Breast epithelium (tissue), 4 donors: ENCODE results near the gene HMCN1. TPM values are rescaled to one million over a fixed set of nuclear protein-coding genes. Genes with fewer than 3 reads are reported as not detected.
"Not testable (repeated sequence)": the region's sequence is repeated elsewhere in the genome, so short reads cannot be mapped to it uniquely, and the experiment has no call there.

Experiments used
- DNase-seq, 2 donors: peaks; one replicate each; pipeline ENCODE4 v3.0.0-alpha.2; 2019; ENCODE audit warnings: low spot score in 2 of 2
- H3K27ac ChIP-seq, 2 donors: fragments of 200-600 bp; sonication (generic) in 1 of 2; one replicate each; pipeline ENCODE4 v1.5.1; 2016 to 2019; ENCODE audit warnings: mild to moderate bottlenecking in 1 of 2
- H3K27me3 ChIP-seq, 2 donors: fragments of 200-600 bp; sonication (generic) in 1 of 2; one replicate each; pipeline versions ENCODE4 v1.5.1 to v1.6.0; 2017 to 2019; ENCODE audit warnings: control low read depth in 1 of 2, mild to moderate bottlenecking in 1 of 2
- H3K36me3 ChIP-seq: fragments of 200-600 bp; one replicate; pipeline ENCODE4 v1.5.1; 2019
- H3K4me1 ChIP-seq, 2 donors: fragments of 200-600 bp; sonication (generic); one replicate each; pipeline ENCODE4 v1.5.1; 2016 to 2019; ENCODE audit warnings: control low read depth in 1 of 2
- H3K4me3 ChIP-seq, 3 donors: fragments of 200-600 bp; sonication (generic); 1 replicate in 2 of 3; 2 replicates in 1 of 3; pipeline ENCODE4 v1.5.1; 2016 to 2019; ENCODE audit warnings: mild to moderate bottlenecking in 3 of 3, moderate library complexity in 2 of 3
- H3K9me3 ChIP-seq, 2 donors: fragments of 200-600 bp; sonication (generic) in 1 of 2; one replicate each; pipeline ENCODE4 v1.5.1; 2016 to 2019; ENCODE audit warnings: control low read depth in 1 of 2
- CTCF ChIP-seq, 3 donors: fragments of 450-650 bp; IDR thresholded peaks; one replicate each; pipeline ENCODE4 v1.5.1; 2016 to 2017; ENCODE audit warnings: antibody characterized with exemption in 3 of 3, mild to moderate bottlenecking in 3 of 3, moderate library complexity in 3 of 3
- POLR2A ChIP-seq: fragments of 450-650 bp; IDR thresholded peaks from one replicate; pipeline ENCODE4 v1.6.1; 2016; ENCODE audit warnings: antibody characterized with exemption, mild to moderate bottlenecking, moderate library complexity
- POLR2AphosphoS5 ChIP-seq, 3 donors: sonication (generic); formaldehyde crosslinking; IDR thresholded peaks; one replicate each; pipeline ENCODE4 v1.6.1; 2017; ENCODE audit warnings: antibody characterized with exemption in 3 of 3
- intact Hi-C: fragments of 100-400 bp; cut with DNase I; formaldehyde crosslinking; loops from one replicate; pipeline ENCODE4 v1.15.1; 2023; ENCODE audit warnings: low total_unique reads
- total RNA-seq, 3 donors: library from RNA; depleted of rRNA; stranded (reverse); fragments of >200 nt; gene quantifications; one replicate each; pipeline ENCODE4 v1.1.0, GENCODE V29; 2016

Gene HMCN1
- total RNA-seq, 3 donors from 2014 or later, result 7.8 to 18.4 (median 11.9) TPM

GRCh38 chr1:186179231-186179630 is 445.0 kb downstream of the HMCN1 start:
- H3K36me3 ChIP-seq, result no peaks in the 10 kb centered on the region
- H3K4me1 ChIP-seq, result no peaks in the 10 kb centered on the region
- no peaks in the 10 kb centered on the region for H3K27me3 ChIP-seq
- peak overlapping the region in 1 of 3 donors; percentile 22 for H3K4me3 ChIP-seq
- TF ChIP-seq POLR2AphosphoS5 (IDR thresholded peaks at IDR 0.05) (no peak), POLR2A (no peak), CTCF (IDR thresholded peaks at IDR 0.05) (no peak)
- no peak overlapping the region for H3K27ac ChIP-seq
- no peak for DNase-seq
- intact Hi-C loops, result no loop called here
- no peaks in the 10 kb centered on the region for H3K9me3 ChIP-seq

DNA sequence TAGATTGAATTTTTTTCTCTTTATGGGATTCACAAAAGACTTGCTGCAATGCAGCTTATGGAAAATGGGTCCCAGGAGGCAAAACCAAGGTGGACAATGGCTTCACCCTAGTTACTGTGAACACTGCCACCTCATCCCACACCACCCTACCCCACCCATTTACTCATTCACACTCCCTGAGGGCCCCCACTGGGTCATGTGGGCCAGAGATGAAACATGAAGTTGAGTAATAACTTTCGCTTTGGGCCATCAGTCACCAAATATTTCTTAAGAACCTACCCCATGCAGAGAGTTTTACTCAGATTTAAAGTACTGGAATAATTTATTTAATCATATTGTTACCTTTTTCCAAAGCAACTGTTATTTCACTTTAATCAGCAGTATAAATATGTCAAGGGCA is 449.0 kb downstream of the HMCN1 start:
- Histone ChIP-seq H3K4me3 (no peak overlapping the region), H3K36me3 (no peaks in the 10 kb centered on the region), H3K9me3 (no peaks in the 10 kb centered on the region), H3K27me3 (no peaks in the 10 kb centered on the region), H3K4me1 (no peaks in the 10 kb centered on the region), H3K27ac (no peak overlapping the region)
- intact Hi-C loops, result no loop called here
- no peak for DNase-seq
- TF ChIP-seq POLR2AphosphoS5 (IDR thresholded peaks at IDR 0.05), result peak in 1 of 3 donors; percentile 62
- TF ChIP-seq POLR2A, result no peak
- TF ChIP-seq CTCF (IDR thresholded peaks at IDR 0.05), result no peak

GRCh38 chr1:186183970-186184628 is 449.9 kb downstream of the HMCN1 start:
- Histone ChIP-seq H3K4me1 (no peaks in the 10 kb centered on the region), H3K27ac (peak overlapping the region in 1 of 2 donors; percentile 7), H3K4me3 (no peak overlapping the region), H3K27me3 (no peaks in the 10 kb centered on the region), H3K36me3 (no peaks in the 10 kb centered on the region), H3K9me3 (no peaks in the 10 kb centered on the region)
- DNase-seq, result no peak
- intact Hi-C loops, result no loop called here
- no peak for TF ChIP-seq CTCF (IDR thresholded peaks at IDR 0.05)
- no peak for TF ChIP-seq POLR2AphosphoS5 (IDR thresholded peaks at IDR 0.05)
- no peak for TF ChIP-seq POLR2A

GRCh38 chr1:186186251-186186650 is 452.1 kb downstream of the HMCN1 start:
- H3K36me3 ChIP-seq, H3K4me3 ChIP-seq, H3K27me3 ChIP-seq, H3K9me3 ChIP-seq, H3K4me1 ChIP-seq, H3K27ac ChIP-seq, intact Hi-C loops, DNase-seq: not testable (repeated sequence)

GRCh38 chr1:186187601-186188000 is 453.4 kb downstream of the HMCN1 start:
- H3K36me3 ChIP-seq, result no peaks in the 10 kb centered on the region
- no peaks in the 10 kb centered on the region for H3K4me1 ChIP-seq
- no peak for TF ChIP-seq POLR2A
- no peak for TF ChIP-seq POLR2AphosphoS5 (IDR thresholded peaks at IDR 0.05)
- no peak for TF ChIP-seq CTCF (IDR thresholded peaks at IDR 0.05)
- DNase-seq, result no peak
- H3K27me3 ChIP-seq, result no peaks in the 10 kb centered on the region
- no peaks in the 10 kb centered on the region for H3K9me3 ChIP-seq
- intact Hi-C loops, result no loop called here
- no peak overlapping the region for H3K4me3 ChIP-seq
- no peak overlapping the region for H3K27ac ChIP-seq
